ENCODE measurements around the gene TSPAN9. TPM values are rescaled to one million over a fixed set of nuclear protein-coding genes. Genes with fewer than 3 reads are reported as not detected.

The TSPAN9 gene
- total RNA-seq, 4 donors from 2014 or later, result 15.7 to 32.6 (median 26.2) TPM

DNA sequence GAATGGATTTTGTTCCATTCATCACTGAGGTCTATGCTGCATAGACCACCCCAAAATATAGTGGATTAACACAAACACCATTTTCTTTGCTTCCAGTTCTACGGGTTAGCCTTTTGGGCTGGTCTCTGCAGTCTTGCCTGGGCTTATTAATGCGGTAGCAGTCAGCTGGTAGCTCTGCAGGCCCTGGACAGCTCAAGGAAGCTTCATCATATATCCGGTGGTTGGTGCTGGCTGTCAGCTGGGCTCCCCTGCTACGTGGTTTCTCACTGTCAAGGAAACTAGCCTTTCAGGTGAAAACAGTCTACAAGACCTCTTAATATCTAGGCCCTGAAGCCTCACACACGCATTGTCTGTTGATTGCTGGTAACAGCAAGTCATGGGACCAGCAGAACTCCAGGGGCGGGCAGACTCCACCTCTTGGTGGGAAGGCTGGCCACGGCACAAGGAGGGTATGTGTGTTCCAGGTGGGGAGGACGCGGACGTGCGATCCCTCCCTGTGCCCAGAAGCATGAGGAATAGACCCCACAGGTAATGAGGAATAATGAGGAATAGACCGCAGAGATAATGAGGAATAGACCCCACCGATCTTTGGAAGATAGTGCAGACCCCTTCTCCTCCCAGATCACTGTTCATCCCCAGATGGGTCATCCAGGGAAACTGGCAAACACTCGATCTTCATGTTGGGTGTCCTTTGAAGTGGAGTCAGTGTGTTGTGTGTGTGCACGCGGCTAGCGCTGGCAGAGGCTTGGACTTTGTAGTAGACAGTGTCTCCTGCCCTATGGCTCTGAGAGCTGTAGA is 13.3 kb downstream of the TSPAN9 start:
- H3K4me3 ChIP-seq, result no peak overlapping the region
- no peaks in the 10 kb centered on the region for H3K9me3 ChIP-seq
- peak overlapping the region in 3 of 4 donors; percentile 12 to 69 (median 55) for H3K27ac ChIP-seq
- no peak for TF ChIP-seq POLR2A (IDR thresholded peaks at IDR 0.05)
- TF ChIP-seq EP300 (IDR thresholded peaks at IDR 0.05), result no peak
- TF ChIP-seq, protein P1, sequence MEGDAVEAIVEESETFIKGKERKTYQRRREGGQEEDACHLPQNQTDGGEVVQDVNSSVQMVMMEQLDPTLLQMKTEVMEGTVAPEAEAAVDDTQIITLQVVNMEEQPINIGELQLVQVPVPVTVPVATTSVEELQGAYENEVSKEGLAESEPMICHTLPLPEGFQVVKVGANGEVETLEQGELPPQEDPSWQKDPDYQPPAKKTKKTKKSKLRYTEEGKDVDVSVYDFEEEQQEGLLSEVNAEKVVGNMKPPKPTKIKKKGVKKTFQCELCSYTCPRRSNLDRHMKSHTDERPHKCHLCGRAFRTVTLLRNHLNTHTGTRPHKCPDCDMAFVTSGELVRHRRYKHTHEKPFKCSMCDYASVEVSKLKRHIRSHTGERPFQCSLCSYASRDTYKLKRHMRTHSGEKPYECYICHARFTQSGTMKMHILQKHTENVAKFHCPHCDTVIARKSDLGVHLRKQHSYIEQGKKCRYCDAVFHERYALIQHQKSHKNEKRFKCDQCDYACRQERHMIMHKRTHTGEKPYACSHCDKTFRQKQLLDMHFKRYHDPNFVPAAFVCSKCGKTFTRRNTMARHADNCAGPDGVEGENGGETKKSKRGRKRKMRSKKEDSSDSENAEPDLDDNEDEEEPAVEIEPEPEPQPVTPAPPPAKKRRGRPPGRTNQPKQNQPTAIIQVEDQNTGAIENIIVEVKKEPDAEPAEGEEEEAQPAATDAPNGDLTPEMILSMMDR (IDR thresholded peaks at IDR 0.05), result no peak
- H3K27me3 ChIP-seq, result no peaks in the 10 kb centered on the region
- no peak for DNase-seq (ENCODE audit: low spot score in 2 of 2)
- 78 to 91% methylated on average over 17 of the region's 17 CpGs for WGBS, 2 donors
- H3K36me3 ChIP-seq, result peaks cover 0 to 5% (median 0%) of the 10 kb centered on the region in 3 donors
- H3K4me1 ChIP-seq, result peaks cover 0 to 34% (median 7%) of the 10 kb centered on the region in 4 donors

DNA sequence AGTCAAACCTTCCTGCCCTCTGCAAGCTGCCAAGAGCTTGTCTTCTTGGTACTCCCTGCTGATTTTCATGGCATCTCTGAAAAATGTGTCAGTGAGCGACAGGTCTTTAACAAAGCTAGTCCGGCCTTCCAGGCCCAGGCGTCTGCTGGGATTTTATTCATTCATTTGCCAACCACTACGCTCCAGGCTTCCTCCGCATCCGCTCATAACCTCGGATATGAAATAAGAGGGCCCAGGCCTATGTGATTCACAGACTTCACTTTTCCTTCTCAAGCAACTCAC is 13.8 kb downstream of the TSPAN9 start:
- Histone ChIP-seq H3K9me3 (no peaks in the 10 kb centered on the region), H3K27ac (peak overlapping the region in 3 of 4 donors; percentile 7 to 69 (median 55)), H3K4me1 (peaks cover 0 to 34% (median 7%) of the 10 kb centered on the region in 4 donors), H3K4me3 (no peak overlapping the region), H3K36me3 (no peaks in the 10 kb centered on the region), H3K27me3 (no peaks in the 10 kb centered on the region)
- DNase-seq (ENCODE audit: low spot score in 2 of 2), result no peak
- WGBS, 2 donors, result 74 to 76% methylated on average over 7 of the region's 7 CpGs
- no peak for TF ChIP-seq POLR2A (IDR thresholded peaks at IDR 0.05)
- no peak for TF ChIP-seq EP300 (IDR thresholded peaks at IDR 0.05)
- TF ChIP-seq, protein P1 (IDR thresholded peaks at IDR 0.05), result no peak

DNA sequence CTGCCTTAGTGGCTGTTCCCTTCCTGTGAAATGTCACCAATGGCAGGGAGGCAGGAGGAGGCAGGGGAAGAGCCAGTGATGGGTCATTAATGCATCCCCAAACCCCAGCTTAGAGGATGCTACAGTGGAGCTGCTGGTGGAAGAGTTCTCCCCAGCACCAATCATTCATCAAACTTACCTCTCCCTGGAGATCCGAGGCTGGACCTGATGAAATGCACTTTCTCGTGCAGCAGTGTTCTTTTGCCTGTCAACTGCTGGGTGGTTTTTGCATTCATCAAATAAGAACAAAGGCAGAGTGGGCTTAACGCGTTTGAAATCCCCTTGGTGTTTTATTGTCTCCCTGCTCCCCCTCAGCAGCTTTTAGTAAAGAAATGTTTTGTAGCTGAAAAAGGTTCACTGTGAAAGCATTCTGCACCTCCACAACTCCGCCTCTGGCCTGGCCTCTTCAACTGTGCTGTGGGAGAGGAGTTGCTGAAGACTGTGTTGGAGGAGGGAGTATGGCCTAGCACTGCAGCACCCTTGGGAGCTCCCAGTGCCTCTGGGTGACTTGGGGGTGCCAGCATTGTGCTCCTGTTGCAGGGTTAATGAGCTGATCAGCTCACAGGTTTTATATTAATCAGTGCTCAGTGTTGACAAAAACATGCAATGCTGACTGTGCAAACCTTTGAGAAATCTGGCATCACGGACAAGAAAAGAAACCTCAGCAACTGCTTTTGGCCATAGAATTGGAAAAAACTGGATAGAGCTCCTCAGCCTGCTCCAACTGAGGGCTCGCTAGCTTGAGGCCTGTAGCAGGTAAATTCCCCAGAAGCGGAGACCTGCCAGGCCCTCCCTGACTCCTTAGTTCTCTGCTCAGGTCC is 14.4 kb downstream of the TSPAN9 start:
- DNase-seq (ENCODE audit: low spot score in 2 of 2), result no peak
- no peak for TF ChIP-seq POLR2A (IDR thresholded peaks at IDR 0.05)
- TF ChIP-seq, protein P1 (IDR thresholded peaks at IDR 0.05), result no peak
- no peak for TF ChIP-seq EP300 (IDR thresholded peaks at IDR 0.05)
- peaks cover 0 to 35% (median 7%) of the 10 kb centered on the region in 4 donors for H3K4me1 ChIP-seq
- no peak overlapping the region for H3K4me3 ChIP-seq
- 32 to 54% methylated on average over 8 of the region's 8 CpGs for WGBS, 2 donors
- H3K27me3 ChIP-seq, result no peaks in the 10 kb centered on the region
- no peaks in the 10 kb centered on the region for H3K9me3 ChIP-seq
- peak overlapping the region; percentile 29 to 80 (median 56) for H3K27ac ChIP-seq
- no peaks in the 10 kb centered on the region for H3K36me3 ChIP-seq

- no peaks in the 10 kb centered on the region for H3K27me3 ChIP-seq
- 72 to 90% methylated on average over 10 of the region's 10 CpGs for WGBS, 2 donors
- no peak for DNase-seq (ENCODE audit: low spot score in 2 of 2)
These were observed 15.6 kb downstream of the TSPAN9 start for GRCh38 chr12:3092764-3093163.

More at GRCh38 chr12:3092764-3093163, 15.6 kb downstream of the TSPAN9 start:
- H3K4me3 ChIP-seq, result no peak overlapping the region
- H3K36me3 ChIP-seq, result no peaks in the 10 kb centered on the region
- H3K27ac ChIP-seq, result peak overlapping the region in 2 of 4 donors; percentile 69 to 80
- TF ChIP-seq EP300 (IDR thresholded peaks at IDR 0.05) (no peak), POLR2A (IDR thresholded peaks at IDR 0.05) (no peak)
- TF ChIP-seq, protein P1 (IDR thresholded peaks at IDR 0.05), result no peak
- H3K4me1 ChIP-seq, result peaks cover 0 to 41% (median 15%) of the 10 kb centered on the region in 4 donors
- no peaks in the 10 kb centered on the region for H3K9me3 ChIP-seq

All from tibial nerve (tissue), 4 donors.